Stomach (tissue), 9 donors: ENCODE data around the gene CLCNKB. TPM values are rescaled to one million over a fixed set of nuclear protein-coding genes. Genes with fewer than 3 reads are reported as not detected.

Experiments used
- DNase-seq, 2 donors: peaks; one replicate each; pipeline versions ENCODE4 v3.0.0 to v3.0.0-alpha.2; 2013 to 2019
- H3K27ac ChIP-seq, 5 donors: fragments of 200-600 bp in 4 of 5; sonication (generic) in 4 of 5; one replicate each; pipeline ENCODE4 v1.5.1; 2013 to 2019; ENCODE audit warnings: mild to moderate bottlenecking in 1 of 5, moderate library complexity in 1 of 5
- H3K27me3 ChIP-seq, 3 donors: fragments of 200-600 bp; sonication (generic); one replicate each; pipeline ENCODE4 v1.5.1; 2017 to 2019; ENCODE audit warnings: mixed run types in 1 of 3
- H3K36me3 ChIP-seq, 4 donors: fragments of 200-600 bp; sonication (generic); 1 replicate in 3 of 4; 2 replicates in 1 of 4; pipeline ENCODE4 v1.5.1; 2016 to 2019
- H3K4me1 ChIP-seq, 4 donors: fragments of 200-600 bp; sonication (generic); one replicate each; pipeline ENCODE4 v1.5.1; 2016 to 2019
- H3K4me3 ChIP-seq, 4 donors: fragments of 200-600 bp; sonication (generic) in 3 of 4; one replicate each; pipeline ENCODE4 v1.5.1; 2016 to 2019; ENCODE audit warnings: mild to moderate bottlenecking in 1 of 4
- H3K9me3 ChIP-seq, 4 donors: fragments of 200-600 bp; sonication (generic); one replicate each; pipeline ENCODE4 v1.5.1; 2016 to 2019
- EP300 ChIP-seq: sonication (generic); formaldehyde crosslinking; IDR thresholded peaks from one replicate; pipeline ENCODE4 v1.6.1; 2017; ENCODE audit warnings: antibody characterized with exemption
- POLR2A ChIP-seq, 4 donors: fragments of 450-650 bp; IDR thresholded peaks; one replicate each; pipeline ENCODE4 v1.6.1; 2016; ENCODE audit warnings: antibody characterized with exemption in 4 of 4, control low read depth in 2 of 4, mild to moderate bottlenecking in 1 of 4, moderate library complexity in 1 of 4
- POLR2AphosphoS5 ChIP-seq, 3 donors: sonication (generic); formaldehyde crosslinking; IDR thresholded peaks; one replicate each; pipeline ENCODE4 v1.6.1; 2016; ENCODE audit warnings: antibody characterized with exemption in 3 of 3
- WGBS, 5 donors: extraction: QIAGEN DNeasy Blood & Tissue Kit in 3 of 5; methylation state at CpG; one replicate each; pipeline versions ENCODE4 v1.1.5 to v1.1.7; 2013 to 2018; 5-methylcytosine and 5-hydroxymethylcytosine counted together
- intact Hi-C: fragments of 100-400 bp; cut with DNase I; formaldehyde crosslinking; loops from one replicate; pipeline ENCODE4 v1.15.1; 2023; ENCODE audit warnings: low total_unique reads
- polyA plus RNA-seq, 3 donors: library from polyadenylated mRNA; stranded (reverse); fragments of 200-250 nt; gene quantifications; one replicate each; pipeline ENCODE4 v1.2.3, GENCODE V29; 2013
- total RNA-seq, 5 donors: library from RNA; depleted of rRNA; stranded (reverse); fragments of >200 nt; gene quantifications; one replicate each; pipeline versions ENCODE4 v1.1.0 to v1.2.3, GENCODE V29; 2014 to 2016
- TF ChIP-seq, protein P1 (sequence below), 7 experiments: fragments of 450-650 bp in 4 of 7; fragments of 200-600 bp in 3 of 7; sonication (generic) in 3 of 7; IDR thresholded peaks; one replicate each; pipeline ENCODE4 v1.5.1; 2016 to 2019; ENCODE audit warnings: antibody characterized with exemption in 7 of 7, control low read depth in 2 of 7, mild to moderate bottlenecking in 1 of 7
- donor health status: healthy with polysubstance abuse.
- donor health status: Bipolar disorder and iron deficiency.
- donor health status: healthy.

The CLCNKB gene
- total and polyA plus RNA-seq, 8 donors: 0.19 to 0.92 (median 0.45) TPM; not detected in 4

DNA sequence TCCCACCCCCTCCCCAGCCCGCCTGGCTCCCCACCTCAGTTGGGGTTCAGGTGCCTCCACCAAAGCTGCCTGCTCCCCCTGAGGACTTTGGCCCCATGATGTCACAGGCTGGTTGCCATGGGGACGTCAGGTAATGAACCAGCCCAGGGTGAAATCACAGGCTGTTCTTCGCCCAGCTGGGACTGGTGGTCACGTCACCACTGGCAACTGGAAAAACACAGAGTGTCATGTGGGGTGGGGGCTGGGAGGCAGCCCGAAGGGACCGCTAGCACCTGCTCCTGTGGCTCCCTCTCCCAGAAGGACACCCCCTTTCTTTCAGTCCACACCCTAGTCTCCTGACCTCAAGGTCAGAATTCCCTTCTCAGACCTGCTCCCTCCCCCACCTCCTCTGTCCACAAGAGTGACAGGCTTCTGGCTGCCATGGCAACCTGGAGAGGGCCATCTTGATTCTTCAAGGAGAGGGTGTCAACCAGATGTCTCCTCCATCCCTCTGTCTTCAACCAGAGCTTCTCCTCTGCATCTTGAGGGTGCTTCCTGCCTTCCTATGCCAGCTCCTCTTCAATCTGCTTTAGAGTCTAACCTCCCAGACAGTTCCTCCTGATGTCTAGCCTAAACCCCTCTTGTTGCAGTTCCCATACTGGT, 23.7 kb downstream of the CLCNKB start:
- Histone ChIP-seq H3K27me3 (peaks cover 0 to 3% (median 0%) of the 10 kb centered on the region in 3 donors), H3K4me3 (no peak overlapping the region), H3K9me3 (no peaks in the 10 kb centered on the region), H3K4me1 (peaks cover 16 to 29% (median 22%) of the 10 kb centered on the region in 4 donors), H3K27ac (peak overlapping the region in 2 of 5 donors; percentile 29 to 37), H3K36me3 (no peaks in the 10 kb centered on the region)
- TF ChIP-seq POLR2A (IDR thresholded peaks at IDR 0.05) (no peak), POLR2AphosphoS5 (IDR thresholded peaks at IDR 0.05) (no peak), EP300 (no peak)
- TF ChIP-seq, protein P1, sequence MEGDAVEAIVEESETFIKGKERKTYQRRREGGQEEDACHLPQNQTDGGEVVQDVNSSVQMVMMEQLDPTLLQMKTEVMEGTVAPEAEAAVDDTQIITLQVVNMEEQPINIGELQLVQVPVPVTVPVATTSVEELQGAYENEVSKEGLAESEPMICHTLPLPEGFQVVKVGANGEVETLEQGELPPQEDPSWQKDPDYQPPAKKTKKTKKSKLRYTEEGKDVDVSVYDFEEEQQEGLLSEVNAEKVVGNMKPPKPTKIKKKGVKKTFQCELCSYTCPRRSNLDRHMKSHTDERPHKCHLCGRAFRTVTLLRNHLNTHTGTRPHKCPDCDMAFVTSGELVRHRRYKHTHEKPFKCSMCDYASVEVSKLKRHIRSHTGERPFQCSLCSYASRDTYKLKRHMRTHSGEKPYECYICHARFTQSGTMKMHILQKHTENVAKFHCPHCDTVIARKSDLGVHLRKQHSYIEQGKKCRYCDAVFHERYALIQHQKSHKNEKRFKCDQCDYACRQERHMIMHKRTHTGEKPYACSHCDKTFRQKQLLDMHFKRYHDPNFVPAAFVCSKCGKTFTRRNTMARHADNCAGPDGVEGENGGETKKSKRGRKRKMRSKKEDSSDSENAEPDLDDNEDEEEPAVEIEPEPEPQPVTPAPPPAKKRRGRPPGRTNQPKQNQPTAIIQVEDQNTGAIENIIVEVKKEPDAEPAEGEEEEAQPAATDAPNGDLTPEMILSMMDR (IDR thresholded peaks at IDR 0.05): no peak
- WGBS, 5 donors: 28 to 53% (median 39%) methylated on average over 4 to 6 of the region's 6 CpGs
- intact Hi-C loops: no loop called here
- DNase-seq: peak; percentile 57 to 95

DNA sequence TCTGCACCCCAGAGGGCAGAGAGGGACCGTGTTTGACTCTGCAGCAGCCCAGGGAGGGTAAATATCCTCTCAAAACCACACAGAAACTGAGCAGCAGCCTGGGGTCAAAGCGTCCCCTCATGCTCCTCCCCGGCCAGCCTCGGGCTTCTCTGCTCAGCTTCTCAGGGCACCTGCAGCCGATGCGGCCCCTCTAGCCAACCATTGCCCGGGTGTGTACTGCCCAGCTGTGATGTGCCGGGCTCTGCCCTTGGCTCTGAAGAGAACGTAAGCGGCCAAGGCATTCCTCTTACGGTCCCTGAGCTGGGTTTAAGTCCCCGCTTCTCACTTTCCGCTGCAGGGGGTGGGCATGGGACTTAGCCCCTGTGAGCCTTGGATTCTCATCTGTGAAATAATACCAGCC, 24.4 kb downstream of the CLCNKB start:
- 71 to 86% (median 76%) methylated on average over 10 to 13 of the region's 13 CpGs for WGBS, 5 donors
- H3K9me3 ChIP-seq: no peaks in the 10 kb centered on the region
- TF ChIP-seq POLR2AphosphoS5 (IDR thresholded peaks at IDR 0.05) (no peak), POLR2A (IDR thresholded peaks at IDR 0.05) (no peak), EP300 (no peak)
- TF ChIP-seq, protein P1 (IDR thresholded peaks at IDR 0.05): no peak
- H3K27me3 ChIP-seq: peaks cover 0 to 10% (median 3%) of the 10 kb centered on the region in 3 donors
- intact Hi-C loops: no loop called here
- H3K4me1 ChIP-seq: peaks cover 20 to 33% (median 25%) of the 10 kb centered on the region in 4 donors
- peak overlapping the region in 2 of 5 donors; percentile 29 to 37 for H3K27ac ChIP-seq
- no peaks in the 10 kb centered on the region for H3K36me3 ChIP-seq
- no peak overlapping the region for H3K4me3 ChIP-seq
- DNase-seq: no peak

DNA sequence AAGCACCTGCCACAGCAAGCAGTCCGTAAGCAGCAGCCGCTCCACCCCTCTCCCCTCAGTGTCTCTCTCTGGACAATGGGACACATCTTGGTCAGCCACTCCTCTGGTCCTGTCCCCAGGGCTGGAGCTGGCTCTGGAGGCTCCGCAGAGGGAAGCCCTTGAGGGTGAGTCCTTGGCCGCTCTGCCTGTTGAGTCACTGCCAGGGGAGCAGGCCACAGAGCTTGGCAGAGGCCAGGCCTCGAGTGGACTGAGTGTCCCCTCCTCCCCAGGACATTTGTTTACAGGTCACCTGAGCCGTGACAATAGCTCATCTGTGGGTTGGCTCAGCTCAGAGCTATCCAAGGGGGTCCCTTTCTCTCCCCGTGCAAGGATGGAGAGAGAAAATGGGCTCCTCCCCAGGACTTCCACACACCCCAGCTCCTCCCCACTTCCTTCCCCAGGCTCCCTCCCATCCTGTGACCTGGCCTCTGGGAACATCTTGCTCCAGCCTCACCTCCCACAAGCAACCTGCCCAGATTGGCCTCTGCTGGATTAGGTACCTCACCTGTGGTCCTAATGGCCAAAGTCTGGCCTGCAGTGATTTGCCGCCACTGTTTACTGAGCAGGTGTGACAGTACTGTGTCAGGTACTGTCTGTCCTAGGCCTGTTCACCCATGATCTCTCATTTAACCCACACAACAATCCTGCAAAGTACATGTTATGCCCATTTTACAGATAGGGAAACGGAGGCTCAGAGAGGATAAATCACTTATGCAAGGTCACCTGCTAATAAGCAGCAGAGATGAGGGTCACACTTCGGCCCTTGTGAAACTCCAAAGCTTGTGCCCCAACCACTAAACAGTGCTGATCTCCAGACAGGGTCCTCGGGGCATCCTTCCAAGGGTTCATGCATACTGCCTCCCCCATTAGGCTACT, 25.0 kb downstream of the CLCNKB start:
- TF ChIP-seq POLR2AphosphoS5 (IDR thresholded peaks at IDR 0.05): no peak
- H3K9me3 ChIP-seq: no peaks in the 10 kb centered on the region
- WGBS, 5 donors: 58 to 92% (median 62%) methylated on average over 7 to 11 of the region's 11 CpGs
- no peak overlapping the region for H3K27ac ChIP-seq
- H3K27me3 ChIP-seq: peaks cover 0 to 16% (median 8%) of the 10 kb centered on the region in 3 donors
- no peak overlapping the region for H3K4me3 ChIP-seq
- intact Hi-C loops: no loop called here
- no peaks in the 10 kb centered on the region for H3K36me3 ChIP-seq
- peaks cover 25 to 40% (median 31%) of the 10 kb centered on the region in 4 donors for H3K4me1 ChIP-seq
- DNase-seq: peak in 1 of 2 donors; percentile 54

DNA sequence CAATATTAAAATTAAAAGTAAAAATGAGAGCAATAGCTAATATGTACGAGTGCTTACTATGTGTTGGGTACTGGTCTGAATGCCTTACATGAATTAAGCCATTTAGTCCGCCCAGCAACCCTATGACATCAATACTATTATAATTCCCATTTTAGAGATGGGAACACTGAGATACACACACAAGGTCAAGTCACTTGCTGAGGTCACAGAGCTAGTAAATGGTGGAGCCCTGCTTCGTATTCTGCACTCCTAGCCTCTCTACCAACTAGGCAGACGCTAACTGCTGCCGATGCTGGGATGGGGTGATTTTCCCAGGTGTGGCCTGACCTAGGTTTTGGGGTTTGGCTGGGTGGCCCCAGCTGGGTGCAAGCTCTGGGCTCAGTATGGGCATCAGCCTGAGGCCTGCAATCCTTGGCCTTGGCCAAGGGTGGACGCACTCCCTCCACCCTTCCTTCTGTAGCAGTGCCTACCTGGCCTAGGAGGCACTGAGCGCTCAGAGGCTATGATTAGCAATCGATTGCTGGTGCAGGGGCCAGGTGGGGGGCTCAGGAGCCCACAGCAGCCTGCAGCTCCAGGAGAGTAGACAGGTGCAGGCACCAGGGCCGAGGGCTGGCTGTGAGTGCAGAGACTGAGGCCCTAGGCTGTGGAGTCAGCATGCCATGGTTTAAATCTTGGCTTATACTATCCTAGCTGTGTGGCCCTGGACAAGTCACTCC, 27.2 kb downstream of the CLCNKB start:
- 88 to 92% (median 90%) methylated on average over 7 to 9 of the region's 9 CpGs for WGBS, 5 donors
- DNase-seq: no peak

More for the DNA sequence above, 27.2 kb downstream of the CLCNKB start:
- Histone ChIP-seq H3K4me1 (peaks cover 25 to 50% (median 37%) of the 10 kb centered on the region in 4 donors), H3K9me3 (no peaks in the 10 kb centered on the region), H3K27me3 (peaks cover 0 to 27% (median 8%) of the 10 kb centered on the region in 3 donors), H3K36me3 (no peaks in the 10 kb centered on the region), H3K4me3 (no peak overlapping the region), H3K27ac (no peak overlapping the region)
- TF ChIP-seq, protein P1 (IDR thresholded peaks at IDR 0.05): no peak
- no peak for TF ChIP-seq POLR2A (IDR thresholded peaks at IDR 0.05)
- TF ChIP-seq POLR2AphosphoS5 (IDR thresholded peaks at IDR 0.05): no peak
- no peak for TF ChIP-seq EP300
- intact Hi-C loops: no loop called here
